HTERT RPE-1 (cell line): ENCODE data around the gene BMX.

Experiments used
- in situ Hi-C: fragments of 300-500 bp; cut with MboI; formaldehyde crosslinking; loops from 4 replicates; pipeline ENCODE4 v1.14.3; 2020; ENCODE audit warnings: low sequenced_read_pairs

BMX gene

DNA sequence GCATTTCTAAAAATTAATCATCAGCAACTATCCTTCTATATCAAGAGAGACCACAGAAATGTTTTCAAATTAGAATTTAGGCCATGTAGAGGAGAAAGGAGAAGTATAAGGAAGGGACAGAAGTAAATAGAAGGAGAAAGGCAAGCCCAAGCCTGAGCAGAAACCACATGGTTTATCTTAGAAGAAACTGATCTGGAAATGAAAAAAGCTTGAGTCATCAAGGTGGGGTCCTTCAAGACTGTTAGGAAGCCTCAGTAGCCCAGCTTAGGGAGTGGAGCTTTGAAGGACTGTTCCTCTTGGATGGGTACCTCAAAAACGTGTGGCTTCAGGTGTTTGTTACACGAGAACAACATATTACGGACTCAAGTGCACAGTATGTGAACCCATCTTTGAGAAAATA lies 4.5 kb downstream of the BMX start:
- in situ Hi-C loops: no loop called here

DNA sequence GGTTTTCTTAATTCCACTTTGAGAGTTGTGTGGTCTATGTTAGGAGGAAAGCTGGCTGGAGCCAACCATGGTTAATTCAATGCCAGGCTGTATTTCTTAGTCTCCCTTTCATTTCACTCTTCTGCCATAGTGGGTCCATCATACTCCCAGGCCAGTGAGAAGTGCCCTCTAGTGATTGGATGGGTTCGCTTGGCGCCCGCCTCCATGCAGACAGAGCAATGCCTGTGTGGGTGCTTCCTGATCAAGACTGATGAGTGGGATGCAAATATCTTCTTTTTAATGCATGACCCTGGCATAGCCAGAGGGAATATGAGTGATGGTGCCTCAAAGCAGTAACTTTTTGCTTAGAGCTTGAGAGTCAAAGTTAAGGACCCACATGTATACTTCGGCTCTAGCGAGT lies 6.4 kb downstream of the BMX start:
- in situ Hi-C loops: no loop called here

DNA sequence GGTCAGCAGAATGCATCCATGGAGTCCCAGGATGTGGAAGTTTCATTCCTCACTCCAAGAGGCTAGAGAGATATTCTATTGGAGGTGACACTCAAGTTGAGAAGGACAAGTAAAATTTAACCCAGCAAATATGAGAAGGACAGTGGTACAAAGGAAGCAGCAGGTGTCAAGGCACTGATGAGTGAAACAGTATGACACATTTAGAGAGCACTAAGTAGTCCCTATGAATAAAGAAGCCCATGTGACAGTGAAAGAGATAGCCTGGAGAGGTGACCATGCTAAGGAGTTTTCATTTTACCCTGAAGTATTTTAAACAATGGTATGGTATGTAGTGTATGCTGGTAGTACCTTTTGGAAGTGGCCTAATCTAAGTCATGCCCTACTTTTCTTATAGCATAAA lies 9.2 kb downstream of the BMX start:
- in situ Hi-C loops: no loop called here

DNA sequence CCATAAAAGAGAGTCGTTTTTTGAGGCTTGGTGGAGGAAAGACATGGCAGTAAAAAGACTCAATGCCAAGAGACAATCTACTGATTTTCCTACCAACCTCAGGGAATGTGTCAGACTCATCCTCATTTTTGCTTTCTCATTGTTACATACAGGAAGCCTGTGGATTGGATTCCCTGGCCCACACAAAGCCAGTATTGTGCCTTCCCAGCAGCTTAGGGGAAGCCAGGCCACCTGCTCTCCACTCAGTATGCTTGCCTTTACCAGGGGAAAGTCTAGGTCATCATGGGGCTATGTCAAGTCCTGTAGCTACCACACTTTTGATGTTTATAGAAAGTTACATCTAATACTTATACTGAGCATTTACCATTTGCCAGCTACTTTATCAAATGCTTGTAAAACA lies 11.0 kb downstream of the BMX start:
- in situ Hi-C loops: no loop called here

DNA sequence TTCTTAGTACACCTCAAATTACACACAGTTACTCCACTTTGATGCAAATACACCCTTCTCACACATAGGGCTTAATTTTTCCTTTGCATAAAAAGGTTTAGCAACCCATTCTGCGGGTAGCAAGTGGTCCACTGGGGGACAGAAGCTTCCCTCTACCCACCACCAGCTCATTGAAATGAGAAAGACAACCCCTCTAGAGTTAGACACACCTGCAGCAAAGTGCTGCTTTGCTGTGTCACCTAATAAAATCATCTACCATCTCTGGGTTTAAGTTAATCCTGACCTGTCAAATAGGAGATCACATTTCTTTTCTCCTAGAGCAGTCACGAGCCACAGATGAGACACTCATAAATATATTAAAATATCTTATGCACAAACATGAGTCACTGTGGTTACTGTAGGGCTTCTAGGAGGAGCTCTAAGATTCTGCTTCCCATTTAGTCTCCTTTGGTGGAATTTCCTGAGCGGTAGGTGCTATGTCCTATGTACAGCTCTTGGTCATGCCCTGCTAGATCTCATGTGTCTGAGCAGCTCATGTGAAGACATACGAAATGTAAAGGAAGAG lies 11.9 kb downstream of the BMX start:
- in situ Hi-C loops: no loop called here

DNA sequence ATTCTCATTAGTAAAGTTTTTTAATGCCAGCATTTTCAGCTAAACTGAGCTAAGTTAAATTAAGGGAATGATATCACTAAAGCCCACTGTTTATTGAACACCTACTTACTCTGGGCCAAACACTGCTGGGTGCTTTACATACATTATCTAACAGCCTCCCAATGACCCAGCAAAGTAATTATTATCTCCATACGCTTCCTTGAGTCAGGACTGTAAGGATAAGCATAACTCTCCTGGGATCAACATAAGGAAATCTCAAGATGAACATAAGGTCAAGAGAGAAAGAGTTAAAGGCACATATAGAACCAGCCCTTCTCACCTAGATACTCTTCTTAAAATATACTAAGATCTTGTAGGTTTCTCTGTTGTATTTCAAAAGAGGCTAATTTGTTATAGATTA lies 13.7 kb downstream of the BMX start:
- in situ Hi-C loops: no loop called here

DNA sequence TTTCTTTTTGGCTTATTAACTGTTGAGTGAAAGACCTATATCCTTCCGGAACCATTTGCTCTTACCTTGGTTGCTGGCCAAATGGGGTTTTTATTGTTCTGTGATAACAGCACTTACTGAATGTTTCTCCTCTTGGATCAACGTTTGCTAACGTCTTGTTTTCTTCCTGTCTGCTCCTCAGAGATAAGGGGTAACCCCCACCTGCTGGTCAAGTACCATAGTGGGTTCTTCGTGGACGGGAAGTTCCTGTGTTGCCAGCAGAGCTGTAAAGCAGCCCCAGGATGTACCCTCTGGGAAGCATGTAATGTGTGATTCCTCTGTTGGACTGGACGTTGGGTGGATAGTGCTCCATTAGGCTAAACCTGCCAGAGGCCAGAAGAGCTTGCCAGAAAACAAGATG lies 15.3 kb downstream of the BMX start:
- in situ Hi-C loops: no loop called here

DNA sequence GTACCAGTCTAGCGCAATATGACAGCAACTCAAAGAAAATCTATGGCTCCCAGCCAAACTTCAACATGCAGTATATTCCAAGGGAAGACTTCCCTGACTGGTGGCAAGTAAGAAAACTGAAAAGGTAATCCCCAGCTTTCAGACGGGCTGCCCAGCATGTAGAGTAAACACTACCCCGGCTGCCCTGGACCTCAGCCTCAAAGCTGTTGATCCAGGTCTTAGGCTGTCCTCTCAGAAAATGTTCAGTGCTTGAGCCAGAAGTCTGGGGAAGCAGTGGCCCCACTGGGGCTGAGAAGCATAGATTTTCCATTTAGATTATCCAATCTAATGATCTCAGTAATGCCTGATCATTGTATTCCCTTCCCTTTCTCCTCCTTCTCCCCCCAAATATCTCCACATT lies 21.9 kb downstream of the BMX start:
- in situ Hi-C loops: no loop called here

DNA sequence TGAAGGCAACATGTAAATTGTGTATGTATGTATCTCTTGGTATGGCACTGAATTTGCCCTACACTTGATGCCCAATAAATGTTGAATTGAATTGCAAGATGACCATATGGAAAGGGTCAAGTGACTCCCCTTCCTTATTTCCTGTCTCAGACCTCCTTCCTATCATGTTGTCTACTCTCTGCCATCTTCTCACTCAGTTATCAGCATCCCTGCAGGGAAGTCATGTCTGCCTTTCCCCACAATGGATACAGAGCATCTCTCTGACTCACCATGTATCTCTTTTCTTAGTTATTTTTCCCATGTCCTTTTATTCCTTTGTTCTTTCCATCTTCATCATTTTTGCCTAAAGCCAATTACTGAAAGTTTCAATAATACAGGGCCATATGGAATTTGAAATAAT lies 22.5 kb downstream of the BMX start:
- in situ Hi-C loops: no loop called here

DNA sequence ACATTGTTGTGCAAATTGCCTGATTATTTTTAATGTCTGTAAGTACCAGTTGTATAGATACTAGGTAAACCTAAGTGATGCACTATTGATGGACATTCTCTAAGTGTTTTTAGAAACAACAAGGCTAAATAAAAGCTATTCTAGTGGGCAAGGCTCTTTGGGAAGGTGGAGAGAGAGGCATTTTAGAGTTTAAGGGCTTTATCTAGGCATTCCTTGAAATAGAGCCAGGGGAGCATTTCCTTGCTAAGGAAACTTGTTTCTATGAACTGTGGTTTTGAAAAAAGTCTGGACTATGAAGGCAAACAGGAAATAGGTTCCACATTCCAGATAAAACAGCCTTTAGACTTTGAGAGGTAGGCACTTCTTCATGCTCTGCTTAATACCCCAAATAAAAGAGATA lies 23.8 kb downstream of the BMX start:
- in situ Hi-C loops: no loop called here

DNA sequence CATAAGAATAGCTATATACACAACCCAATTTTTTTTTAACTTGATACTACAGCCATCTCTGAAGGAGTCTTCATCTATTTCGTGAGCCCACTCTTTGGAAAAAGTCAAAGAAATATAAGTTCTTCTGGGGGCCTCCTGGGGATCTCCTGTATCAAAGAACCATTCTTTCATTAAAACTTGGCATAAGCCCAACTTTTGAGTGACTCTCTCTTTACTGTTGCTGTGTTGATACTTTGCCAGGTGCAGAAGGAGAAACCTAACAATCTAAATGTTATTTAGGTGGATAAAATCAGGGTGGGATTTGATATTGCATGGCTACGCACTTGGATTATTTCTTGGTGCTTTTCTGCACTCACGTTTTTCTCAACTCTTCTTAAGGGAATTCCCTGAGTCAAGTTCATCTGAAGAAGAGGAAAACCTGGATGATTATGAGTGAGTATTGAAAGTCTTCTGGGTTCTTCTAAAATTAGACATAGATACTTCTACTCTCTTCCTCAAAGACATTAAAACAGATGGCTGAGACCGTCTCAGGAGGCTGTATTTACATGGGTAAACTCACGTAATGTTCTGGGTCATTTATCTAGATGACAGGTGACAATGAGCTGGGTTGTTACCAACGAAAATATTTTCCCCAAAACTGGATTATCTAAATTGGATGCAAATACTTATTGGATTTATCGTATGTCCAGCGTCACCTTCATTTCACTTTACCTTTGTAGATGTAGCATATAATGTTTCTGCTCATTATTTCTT lies 25.2 kb downstream of the BMX start:
- in situ Hi-C loops: no loop called here

DNA sequence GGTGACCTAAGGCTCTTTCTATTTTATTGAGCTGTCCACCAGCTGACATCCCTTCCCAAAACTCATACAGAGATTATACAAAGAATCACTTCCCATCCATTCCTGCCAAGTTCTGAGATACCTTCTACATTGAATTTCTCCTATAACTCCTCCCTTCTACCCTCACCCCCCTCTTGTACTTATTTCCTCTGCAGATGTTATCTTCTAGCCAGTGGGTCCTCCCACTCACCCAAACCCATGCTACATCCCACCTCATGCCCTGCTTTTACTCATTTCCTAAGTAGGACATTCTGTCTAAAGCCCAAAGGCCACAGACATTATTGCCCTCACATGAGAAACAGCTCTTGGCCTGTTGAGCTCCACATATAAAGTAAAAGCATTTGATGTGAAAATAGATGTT lies 28.6 kb downstream of the BMX start:
- in situ Hi-C loops: no loop called here

DNA sequence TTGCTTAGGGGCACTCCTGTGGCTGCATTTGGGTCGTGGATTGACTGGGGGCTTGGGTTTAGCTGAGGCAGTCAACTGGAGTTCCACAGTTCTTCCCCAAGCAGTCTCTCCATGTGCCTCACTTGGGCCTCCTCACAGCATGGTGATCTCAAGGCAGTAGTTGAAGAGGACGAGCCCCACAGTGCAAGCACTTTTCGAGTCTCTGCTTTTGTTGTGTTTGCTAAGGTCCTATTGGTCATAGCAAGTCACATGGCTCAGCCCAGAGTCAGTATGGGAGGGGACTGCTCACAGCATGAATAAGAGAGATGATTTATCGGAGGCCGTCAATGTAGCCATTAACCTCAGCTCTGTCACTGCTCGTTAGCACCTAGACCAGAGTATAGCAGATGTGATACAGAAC lies 29.7 kb downstream of the BMX start:
- in situ Hi-C loops: no loop called here

DNA sequence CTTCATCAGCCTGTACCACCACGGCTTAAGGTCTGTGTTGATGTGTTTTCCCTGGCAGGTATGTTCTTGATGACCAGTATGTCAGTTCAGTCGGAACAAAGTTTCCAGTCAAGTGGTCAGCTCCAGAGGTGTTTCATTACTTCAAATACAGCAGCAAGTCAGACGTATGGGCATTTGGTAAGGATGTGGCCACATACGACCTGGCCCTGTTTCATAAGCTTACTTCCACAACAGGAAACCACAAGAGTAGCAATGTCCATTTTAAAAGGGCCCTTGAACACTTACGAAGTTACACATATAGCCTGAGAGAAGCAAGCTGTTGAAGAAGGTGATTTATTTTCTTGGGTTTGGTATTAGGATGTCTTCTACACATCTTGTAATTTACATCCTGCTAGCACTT lies 46.1 kb downstream of the BMX start:
- in situ Hi-C loops: no loop called here

DNA sequence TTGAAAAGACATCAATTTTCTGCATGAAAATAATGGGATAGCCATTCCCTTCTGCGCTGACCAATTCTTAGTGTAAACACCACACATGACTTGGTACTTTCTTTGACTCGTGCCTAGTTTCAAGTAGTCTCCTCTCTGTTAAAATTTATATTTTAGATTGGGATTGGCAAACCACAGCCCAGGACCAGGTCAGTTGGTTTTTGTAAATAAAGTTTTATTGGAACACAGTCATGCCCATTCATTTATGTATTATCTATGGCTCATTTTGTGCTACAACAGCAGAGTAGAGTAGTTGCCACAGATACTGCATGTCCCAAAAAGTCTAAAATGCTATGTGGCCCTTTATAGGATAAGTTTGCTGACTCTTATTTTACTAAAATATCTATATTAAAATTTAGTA lies 46.7 kb downstream of the BMX start:
- in situ Hi-C loops: no loop called here

DNA sequence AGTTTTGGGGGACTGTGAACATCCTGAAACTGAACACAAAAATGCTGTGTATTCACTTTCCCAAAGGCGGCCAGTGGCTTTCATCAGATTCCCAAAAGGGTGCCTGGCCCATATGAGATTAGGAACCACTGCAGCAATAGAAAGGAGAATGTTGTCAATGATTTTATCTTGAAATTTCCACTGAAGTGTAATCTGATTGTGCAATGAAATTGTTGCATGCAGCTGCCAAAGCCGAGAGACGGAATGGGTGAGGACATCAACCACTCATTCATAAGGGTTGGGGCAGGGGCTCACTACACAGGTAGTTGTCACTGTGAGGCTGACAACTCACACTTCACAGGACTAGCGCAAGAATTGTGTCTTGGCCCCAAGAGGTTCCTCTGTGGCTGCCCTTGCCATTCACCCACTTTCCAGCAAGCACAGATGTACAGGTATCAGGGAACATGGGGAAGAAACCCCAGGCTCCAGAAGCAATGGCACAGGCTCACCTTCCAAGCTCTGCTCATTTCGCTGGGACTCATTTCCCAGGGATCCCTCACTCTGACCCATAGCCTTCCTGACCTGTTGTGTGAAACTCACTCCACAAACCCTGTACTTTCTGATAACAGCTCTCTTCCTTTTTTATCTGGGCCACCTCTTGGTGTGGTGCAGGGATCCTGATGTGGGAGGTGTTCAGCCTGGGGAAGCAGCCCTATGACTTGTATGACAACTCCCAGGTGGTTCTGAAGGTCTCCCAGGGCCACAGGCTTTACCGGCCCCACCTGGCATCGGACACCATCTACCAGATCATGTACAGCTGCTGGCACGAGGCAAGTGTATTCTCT lies 48.8 kb downstream of the BMX start:
- in situ Hi-C loops: no loop called here

DNA sequence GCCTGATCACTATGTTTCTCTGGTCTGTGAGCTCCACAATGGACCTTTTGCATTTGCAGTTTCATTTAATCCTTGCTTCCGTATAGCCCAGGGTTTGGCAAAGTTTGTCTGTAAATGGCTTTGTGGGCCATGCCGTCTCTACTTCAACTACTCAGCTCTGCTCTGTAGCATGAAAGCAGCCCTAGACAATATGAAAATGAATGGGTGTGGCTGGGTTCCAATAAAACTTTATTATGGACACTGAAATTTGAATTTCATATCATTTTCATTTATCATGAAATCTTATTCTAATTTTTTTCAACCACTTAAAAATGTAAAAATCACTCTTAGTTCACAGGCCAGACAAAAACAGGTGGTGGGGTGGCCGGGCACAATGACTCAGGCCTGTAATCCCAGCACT lies 58.6 kb downstream of the BMX start:
- in situ Hi-C loops: no loop called here

DNA sequence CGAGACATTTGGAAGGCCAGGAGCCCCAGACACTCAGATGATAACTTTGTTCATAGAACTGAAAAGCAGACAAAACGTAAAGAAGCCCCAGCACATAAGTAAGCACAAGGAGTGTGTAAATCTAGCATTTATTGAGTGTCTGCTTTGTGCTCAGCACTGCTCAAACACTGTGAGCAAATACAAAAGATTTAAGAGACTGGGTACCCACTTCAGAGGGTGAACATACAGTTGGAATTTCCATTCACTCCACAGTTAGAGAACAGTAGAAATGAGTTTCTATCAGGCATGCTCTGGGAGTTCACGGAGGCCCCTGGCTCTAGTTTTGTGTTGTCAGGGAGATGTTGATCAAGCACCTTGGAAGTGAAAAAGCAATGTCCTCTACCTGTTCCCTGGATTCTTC lies 60.3 kb downstream of the BMX start:
- in situ Hi-C loops: no loop called here

DNA sequence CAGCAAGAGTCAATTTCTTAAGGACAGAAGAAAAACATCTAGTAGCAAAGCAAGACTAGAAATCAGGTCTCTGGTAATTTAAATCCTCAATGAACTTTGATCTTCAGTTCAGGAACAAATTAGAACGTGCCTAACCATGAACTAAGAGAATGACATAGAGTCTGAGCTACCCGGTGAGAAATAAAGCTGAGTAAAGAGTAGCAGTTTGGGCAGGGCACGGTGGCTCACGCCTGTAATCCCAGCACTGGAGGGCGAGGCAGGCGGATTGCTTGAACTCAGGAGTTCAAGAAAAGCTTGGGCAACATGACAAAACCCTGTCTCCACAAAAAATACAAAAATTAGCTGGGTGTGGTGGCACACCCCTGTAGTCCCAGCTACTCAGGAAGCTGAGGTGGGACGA lies 62.4 kb downstream of the BMX start:
- in situ Hi-C loops: no loop called here

DNA sequence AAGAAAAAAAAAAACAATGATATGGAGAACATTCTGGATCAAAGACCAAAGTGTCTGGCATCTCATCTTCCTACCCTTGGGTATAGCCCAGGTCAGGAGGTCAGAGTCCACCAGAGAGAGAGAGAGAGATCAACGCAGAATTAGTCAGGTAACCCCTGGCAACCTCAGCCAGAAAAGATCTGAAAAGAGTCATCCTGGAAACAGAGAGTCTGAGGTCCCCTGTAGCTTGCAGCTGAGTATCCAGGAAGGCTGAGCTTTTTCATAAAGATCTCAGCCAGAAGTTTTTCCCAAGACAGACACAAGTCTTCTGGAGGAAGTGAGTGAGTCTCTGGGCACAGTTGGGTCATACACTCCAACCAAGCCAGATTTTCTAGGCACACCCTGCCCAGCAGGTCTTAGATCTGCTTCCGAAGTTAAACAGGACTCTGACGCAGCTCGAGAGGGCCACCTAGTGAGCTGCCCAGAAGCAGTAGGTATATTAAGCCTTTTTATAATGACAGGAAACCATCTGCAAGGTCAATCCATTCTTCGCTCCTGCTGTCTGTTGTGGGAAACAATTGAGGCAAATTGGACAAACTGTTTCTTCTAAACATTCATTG lies 64.5 kb downstream of the BMX start:
- in situ Hi-C loops: no loop called here

DNA sequence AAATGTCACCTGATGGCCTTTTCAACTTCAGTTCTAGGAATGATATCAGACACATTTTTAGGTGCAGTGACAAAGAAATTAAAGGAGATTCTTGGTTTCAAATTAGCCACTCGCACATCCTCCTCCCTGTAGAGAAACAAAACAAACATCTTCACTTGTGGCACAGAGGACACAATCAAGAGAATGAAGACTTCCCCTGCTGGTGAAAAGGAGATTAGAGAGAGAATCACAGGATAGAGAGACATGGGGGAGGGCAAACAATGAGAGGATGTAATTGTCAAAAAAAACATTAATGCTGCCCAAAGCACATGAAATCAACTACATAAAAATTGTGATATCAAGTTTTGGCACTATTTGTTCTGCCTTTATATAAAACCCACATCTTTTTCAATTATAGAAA lies 65.6 kb downstream of the BMX start:
- in situ Hi-C loops: no loop called here

DNA sequence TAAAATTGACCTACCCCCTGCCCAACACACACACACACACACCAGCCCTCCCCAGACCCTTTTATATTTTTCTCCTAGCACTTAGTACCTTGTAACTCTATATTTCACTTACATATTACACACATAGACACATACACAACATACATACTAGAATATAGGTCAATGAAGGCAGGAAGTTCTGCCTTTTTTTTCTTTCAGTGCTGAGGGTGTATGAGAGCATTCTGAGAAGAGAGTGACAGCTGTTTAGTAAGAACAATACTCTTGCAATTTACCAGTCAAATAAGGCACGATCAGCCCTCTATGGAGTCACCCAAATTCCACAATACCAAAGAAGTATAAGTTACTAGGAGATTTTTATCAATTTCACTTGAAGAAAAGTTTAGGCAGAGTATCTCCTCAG lies 66.7 kb downstream of the BMX start:
- in situ Hi-C loops: no loop called here
